SK-N-SH treated with all-trans-retinoic acid at 6 μM for 48 hours (cell line): ENCODE results near the gene RBM47.

Source experiments
- GLIS3 ChIP-seq: fragments of 250-450 bp; sonication (Bioruptor Pico); IDR thresholded peaks from 2 replicates; pipeline ENCODE4 v1.5.0; 2020; ENCODE audit warnings: mild to moderate bottlenecking, moderate library complexity
- ZFP3 ChIP-seq: fragments of 250-450 bp; sonication (Bioruptor Pico); IDR thresholded peaks from 2 replicates; pipeline ENCODE4 v1.5.0; 2020; ENCODE audit warnings: mild to moderate bottlenecking, moderate library complexity

GRCh38 chr4:40462326-40462725 is 167.3 kb downstream of the RBM47 start:
- TF ChIP-seq GLIS3 (CRISPR knock-in tag) (no peak), ZFP3 (CRISPR knock-in tag) (no peak)
